NCI-H446 treated with DMSO at 0.1 percent for 48 hours (cell line): ENCODE results near the gene POLR3A.

Source experiments
- DNase-seq: peaks from one replicate; lab custom pipeline; 2025; lab: John Stamatoyannopoulos, UW

The POLR3A gene

GRCh38 chr10:78046711-78047269, 17.5 kb upstream of the POLR3A start:
- no peak for DNase-seq

- no peak for DNase-seq
Measured at GRCh38 chr10:78045856-78046255, 16.5 kb upstream of the POLR3A start.

DNA sequence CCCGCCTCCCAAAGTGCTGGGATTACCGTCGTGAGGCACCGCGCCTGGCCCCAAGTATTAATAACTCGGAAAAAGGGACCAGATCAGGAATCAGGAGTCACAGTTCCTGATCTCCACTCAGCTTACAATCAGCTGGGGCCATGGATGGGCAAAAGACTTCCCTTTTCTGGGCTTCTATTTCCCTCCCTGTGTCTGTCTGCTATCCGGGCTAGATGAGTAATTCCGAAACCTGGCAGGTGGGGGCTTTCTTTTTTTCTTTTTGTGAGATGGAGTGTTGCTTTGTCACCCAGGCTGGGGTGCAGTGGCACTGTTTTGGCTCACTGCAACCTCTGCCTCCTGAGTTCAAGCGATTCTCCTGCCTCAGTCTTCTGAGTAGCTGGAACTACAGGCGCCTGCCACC, 15.9 kb upstream of the POLR3A start:
- no peak for DNase-seq

DNA sequence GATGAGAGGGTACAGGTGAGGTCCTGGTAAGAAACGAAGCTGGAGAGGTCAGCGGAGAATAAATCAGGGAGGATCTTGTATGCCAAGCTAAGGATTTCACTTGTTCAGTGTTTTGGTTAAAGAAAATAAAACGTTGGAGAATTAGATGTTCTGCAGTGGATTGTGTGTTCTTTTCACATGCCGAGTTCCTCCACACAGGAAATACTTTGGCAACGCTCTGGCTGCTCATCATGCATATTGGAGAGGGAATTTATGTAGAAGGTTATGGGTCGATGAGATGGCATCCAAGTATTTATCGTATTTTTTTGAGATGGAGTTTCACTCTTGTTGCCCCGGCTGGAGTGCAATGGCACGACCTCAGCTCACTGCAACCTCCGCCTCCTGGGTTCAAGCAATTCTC, 15.4 kb upstream of the POLR3A start:
- no peak for DNase-seq

GRCh38 chr10:78044179-78044578, 14.9 kb upstream of the POLR3A start:
- DNase-seq: no peak

GRCh38 chr10:78042752-78043104, 13.4 kb upstream of the POLR3A start:
- DNase-seq: no peak

- DNase-seq: no peak
Measured at GRCh38 chr10:78042058-78042751, 12.9 kb upstream of the POLR3A start.

- DNase-seq: no peak
Measured at GRCh38 chr10:78041170-78042057, 12.1 kb upstream of the POLR3A start.

- no peak for DNase-seq
Measured at GRCh38 chr10:78039743-78040142, 10.4 kb upstream of the POLR3A start.

- DNase-seq: no peak
Measured at GRCh38 chr10:78038791-78039547, 9.7 kb upstream of the POLR3A start.

DNA sequence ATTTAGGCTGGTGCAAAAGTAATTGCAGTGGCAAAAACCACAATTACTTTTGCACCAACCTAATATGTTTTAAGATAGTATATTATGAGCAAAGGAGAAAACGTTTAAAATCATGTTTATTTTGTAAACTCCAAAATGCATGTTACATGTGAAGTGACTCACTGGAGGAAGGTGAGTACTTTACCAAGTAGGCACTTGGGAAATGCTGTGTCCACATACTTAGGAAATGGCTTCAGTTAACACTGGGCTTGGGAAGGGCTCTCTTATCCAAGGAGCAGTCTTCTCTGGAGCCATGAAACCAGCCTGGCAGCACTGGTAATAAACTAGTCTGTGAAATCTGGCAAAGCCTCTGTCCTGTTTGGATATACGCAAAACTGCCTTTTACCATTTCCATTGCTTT, 8.8 kb upstream of the POLR3A start:
- DNase-seq: no peak

GRCh38 chr10:78035933-78036583, 6.7 kb upstream of the POLR3A start:
- no peak for DNase-seq

DNA sequence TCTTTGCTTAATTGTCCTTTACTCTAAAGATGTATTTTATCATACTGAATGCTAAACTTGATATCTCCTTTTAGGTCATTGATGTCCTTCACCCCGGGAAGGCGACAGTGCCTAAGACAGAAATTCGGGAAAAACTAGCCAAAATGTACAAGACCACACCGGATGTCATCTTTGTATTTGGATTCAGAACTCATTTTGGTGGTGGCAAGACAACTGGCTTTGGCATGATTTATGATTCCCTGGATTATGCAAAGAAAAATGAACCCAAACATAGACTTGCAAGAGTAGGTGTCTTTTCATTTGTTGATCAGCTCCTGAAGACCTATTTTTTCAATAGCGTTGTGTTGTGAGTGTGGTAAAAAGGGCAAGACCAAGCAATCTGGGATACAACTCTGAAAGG, 6.1 kb upstream of the POLR3A start:
- no peak for DNase-seq

DNA sequence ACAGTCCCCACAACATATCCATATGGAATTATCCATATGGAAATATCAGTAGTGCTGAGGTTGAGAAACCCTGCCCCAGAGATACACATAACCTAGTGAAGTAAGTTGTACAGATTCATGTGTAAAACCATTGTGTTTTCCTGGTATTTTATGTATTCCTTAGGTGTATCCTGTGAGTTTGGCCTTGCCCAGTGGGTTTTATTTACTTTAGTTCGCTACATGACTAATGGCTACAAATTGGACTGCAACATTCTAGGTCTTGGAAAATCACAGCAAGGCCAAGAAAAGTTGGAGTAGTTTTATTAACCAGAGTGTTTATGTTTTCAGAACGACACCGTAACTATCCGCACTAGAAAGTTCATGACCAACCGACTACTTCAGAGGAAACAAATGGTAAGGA, 5.7 kb upstream of the POLR3A start:
- DNase-seq: no peak

- DNase-seq: peak; percentile 89
Measured at GRCh38 chr10:78033637-78034470, 4.5 kb upstream of the POLR3A start, which contains the start of gene RPS24. Gene RPS24 (plus strand): TSS chr10:78033863. CDS start chr10:78033902, 39 bp downstream.

DNA sequence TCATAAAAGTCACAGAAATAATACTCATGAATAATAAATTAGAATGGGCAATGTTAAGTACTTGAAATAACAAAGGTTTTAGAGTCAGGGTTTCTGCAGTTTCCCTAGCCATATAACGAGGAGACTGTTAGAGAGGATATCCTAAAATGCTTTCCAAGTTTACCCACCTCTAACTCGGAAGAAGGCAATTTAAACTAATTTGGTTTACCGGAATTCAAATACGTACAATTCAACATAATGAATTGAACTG, 4.0 kb upstream of the POLR3A start:
- DNase-seq: no peak

- no peak for DNase-seq
Measured at GRCh38 chr10:78028438-78029268, 662 bp downstream of the POLR3A start.

- no peak for DNase-seq
Measured at GRCh38 chr10:78025685-78026364, 3.5 kb downstream of the POLR3A start.

- no peak for DNase-seq
Measured at GRCh38 chr10:78023741-78024140, 5.6 kb downstream of the POLR3A start.

GRCh38 chr10:78021201-78021600, 8.1 kb downstream of the POLR3A start:
- DNase-seq: no peak
